GM21515 (cell line): ENCODE measurements around the gene CRADD.
"Not testable (repeated sequence)": the region's sequence is repeated elsewhere in the genome, so short reads cannot be mapped to it uniquely, and the experiment has no call there.

Experiments
- ATAC-seq: cut with Tn5 transposase; IDR thresholded peaks from one replicate; pipeline ENCODE4 v1.9.1; 2021; ENCODE audit not compliant: unreplicated experiment

CRADD gene

DNA sequence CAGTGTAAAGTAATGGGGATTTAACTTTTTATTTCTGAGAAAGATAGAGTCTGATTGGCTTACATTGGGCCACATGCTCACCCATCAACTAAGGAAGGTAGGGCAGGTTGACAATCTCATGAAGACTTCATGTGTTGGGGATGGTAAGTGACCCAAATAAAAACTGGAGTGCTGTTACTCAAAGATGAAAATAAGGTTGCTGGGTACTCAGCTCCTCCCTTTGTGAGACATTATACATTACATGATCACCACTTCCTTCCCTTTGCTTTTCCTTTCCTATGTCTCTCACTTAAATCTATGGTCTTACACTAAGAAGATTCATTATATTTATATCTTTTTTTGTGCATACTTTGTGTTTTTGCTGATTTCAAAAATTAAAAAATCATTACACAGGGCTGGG lies 247.2 kb downstream of the CRADD start:
- ATAC-seq = no peak

DNA sequence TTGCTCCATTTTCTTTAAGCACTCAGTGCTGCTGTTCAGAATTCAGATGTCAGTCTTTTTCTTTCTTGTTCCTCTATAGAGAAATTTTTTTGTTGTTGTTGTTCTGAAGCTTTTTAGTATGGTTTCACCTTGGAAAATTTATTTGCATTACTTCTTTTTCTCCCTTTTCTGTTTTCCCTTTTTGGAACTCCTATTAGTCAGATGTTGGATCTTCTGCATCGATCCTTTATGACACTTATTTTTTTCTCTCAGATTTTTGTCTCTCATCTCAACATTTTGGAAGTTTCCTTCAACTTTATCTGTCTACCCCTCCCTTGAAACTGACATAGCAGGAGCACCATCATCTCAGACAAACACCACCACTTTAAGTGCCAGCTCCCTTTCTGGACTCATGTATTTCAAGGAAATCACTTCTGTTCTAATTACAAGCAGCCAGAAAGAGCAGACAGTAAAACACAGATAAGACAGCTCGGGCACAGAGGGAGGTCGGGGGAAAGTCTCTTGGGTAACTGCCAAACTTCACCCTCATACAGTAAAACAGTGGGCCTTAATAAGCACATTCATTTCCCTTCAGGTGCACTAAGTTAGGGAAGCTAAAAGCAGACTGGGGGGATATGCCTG lies 248.5 kb downstream of the CRADD start:
- no peak for ATAC-seq

DNA sequence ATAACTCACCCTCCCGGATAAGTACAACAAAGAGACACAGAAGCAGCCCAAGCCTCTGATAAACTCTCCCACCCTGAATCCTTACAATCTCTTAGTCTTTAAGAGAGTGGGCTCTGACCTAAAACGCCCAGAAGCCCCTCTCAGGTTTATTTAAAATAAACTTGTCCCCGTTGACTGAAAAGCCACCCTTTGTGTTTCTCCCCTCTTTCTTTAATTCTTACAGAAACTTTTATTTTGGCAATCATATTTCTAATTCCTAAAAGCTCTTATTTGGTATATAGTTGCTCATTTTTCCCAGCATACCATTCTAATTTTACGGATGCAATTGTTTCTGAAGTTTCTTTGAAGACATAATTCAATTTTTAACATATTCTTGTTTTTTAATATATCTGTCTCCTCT lies 249.1 kb downstream of the CRADD start:
- ATAC-seq = no peak

DNA sequence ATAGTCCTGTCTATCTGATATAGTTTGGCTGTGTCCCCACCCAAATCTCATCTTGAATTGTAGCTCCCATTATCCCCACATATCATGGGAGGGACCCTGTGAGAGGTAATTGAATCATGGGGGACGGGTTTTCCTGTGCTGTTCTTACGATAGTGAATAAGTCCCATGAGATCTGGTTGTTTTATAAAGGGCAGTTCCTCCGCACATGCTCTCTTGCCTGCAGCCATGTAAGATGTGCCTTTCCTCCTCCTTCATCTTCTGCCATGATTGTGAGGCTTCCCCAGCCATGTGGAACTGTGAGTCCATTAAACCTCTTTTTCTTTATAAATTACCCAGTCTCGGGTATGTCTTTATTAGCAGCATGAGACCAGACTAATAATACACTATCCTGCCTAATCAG lies 251.9 kb downstream of the CRADD start:
- not testable (repeated sequence) for ATAC-seq

DNA sequence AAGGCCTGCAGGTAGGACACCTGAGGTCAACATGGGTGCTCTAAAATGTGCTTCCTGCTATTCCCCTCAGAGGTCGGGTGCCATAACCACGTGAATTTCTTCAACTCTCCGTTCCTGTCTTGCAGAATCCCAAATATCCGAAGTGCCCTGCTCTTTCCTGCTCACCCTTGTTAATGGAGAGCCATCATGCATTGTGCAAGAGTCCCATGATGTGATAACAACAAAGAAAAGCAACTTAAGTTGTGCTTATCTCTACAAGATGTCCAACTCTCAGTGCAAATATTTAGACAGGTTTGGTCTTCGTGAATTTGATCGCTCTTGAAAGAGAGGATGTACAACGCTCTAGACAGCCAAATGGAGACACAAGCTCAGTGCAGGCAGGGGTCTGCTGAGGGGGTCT lies 260.6 kb downstream of the CRADD start:
- ATAC-seq = no peak

DNA sequence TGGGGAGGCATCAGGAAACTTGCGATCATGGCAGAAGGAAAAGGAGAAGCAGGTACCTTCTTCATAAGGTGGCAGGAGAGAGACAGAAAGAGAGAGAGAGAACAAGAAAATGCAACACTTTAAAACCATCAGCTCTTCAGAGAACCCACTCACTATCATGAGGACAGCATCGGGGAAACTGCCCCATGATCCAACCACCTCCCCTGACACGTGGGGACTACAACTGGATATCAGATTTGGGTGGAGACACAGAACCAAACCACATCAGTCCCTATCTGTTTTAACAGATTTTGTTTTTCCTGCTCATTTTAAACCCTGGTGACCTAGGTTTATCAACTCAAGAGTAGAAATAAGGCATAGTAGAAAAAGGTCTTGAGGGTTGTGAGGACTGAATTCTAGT lies 261.1 kb downstream of the CRADD start:
- no peak for ATAC-seq

DNA sequence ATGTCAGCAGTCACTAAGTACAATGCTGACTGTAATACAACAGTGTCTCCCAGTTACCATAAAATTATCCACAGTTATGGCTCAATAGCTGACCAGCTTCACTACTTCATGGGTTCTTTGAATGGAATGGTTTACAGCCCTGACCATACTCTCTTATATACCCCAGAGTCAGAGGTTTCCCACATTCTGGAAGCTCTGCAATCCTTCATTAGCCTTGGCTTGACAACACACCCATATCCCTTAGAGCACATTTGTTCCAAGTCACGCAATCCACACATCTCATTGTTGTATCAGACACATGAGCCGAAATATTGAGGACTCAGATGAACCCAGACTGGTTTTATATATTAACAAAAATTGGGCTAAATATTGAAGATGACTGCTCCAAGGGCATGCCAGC lies 261.8 kb downstream of the CRADD start:
- ATAC-seq = no peak

DNA sequence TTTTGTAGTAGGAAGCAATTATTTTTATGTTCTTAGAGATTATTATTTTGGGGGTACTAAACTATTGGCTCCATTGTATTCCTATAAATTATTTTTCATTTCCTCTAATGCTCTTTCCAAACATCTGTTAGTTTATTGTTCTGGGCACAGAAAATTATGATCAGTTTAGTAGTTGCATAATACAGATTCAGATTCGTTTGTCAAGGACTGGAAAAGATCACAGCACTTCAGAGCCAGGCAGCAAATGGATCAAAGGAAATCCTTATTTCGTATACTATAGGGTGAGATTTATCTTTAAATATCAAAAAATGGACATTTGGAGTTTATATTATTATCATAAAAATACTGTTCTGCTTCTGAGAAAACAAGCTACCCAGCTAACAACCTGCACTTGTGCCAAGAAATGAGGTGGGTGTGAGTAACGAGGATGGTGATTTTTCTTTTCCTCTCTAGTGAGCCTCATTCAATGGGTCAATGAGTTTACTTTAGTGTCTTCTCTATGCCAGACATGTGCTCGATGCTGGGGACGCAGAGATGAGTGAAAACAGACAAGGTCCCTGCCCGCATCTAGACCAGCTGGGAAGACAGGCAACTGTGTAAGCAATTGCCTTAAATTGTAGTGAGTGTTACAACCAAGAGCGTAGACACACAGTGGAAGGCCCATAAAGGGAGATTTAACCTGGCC lies 262.6 kb downstream of the CRADD start:
- ATAC-seq = no peak

DNA sequence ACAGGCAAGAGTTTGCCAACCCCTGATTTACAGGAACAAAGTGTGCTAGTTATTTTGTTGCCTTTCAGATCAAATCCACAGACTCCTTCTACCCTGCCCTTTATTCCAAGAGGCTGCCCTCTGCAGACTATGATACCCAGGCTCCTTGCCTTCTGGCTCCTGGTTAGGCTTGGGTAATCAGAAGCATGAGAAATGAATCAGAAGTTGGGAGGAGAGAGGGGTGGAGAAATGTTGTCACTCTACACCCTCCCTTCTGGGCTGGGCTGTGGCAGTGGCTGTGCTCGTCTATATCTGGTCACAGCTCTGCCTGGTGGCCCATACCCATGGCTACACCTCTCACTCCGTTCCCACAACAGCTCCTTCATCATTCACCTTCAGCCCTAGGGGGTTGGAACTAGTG lies 266.6 kb downstream of the CRADD start:
- no peak for ATAC-seq

DNA sequence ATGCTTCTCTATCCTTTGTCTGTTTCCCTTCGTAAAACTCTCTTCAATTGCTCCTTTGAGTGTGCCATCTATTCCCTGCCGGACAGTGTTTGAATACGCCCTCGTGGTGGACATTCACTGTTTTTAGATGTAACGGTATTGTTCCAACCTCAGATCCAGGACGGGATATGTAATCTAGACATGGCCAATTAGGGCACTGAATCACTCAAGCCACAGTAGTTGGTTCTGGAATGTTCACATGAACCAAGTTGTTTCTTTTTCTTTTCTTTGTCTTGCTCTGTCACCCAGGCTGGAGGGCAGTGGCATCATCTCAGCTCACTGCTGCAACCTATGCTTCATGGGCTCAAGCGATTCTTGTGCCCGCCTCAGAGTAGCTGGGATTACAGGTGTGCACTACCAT lies 267.0 kb downstream of the CRADD start:
- no peak for ATAC-seq
